GM18498 (cell line): Measurements from ENCODE around the gene INF2.
"Not testable (repeated sequence)": the region's sequence is repeated elsewhere in the genome, so short reads cannot be mapped to it uniquely, and the experiment has no call there.

Source experiments
- ATAC-seq: cut with Tn5 transposase; IDR thresholded peaks from one replicate; pipeline ENCODE4 v1.9.1; 2021; ENCODE audit warnings: mild to moderate bottlenecking, moderate library complexity; ENCODE audit not compliant: unreplicated experiment

The INF2 gene

GRCh38 chr14:104656014-104656714 is 33.3 kb upstream of the INF2 start:
- no peak for ATAC-seq

- peak; percentile 49 for ATAC-seq
These were observed 32.3 kb upstream of the INF2 start for GRCh38 chr14:104657101-104657524.

- no peak for ATAC-seq
These were observed 31.7 kb upstream of the INF2 start for GRCh38 chr14:104657563-104658324.

- ATAC-seq = no peak
These were observed 31.1 kb upstream of the INF2 start for GRCh38 chr14:104658325-104658712.

- no peak for ATAC-seq
These were observed 30.3 kb upstream of the INF2 start for GRCh38 chr14:104659146-104659545.

- no peak for ATAC-seq
These were observed 29.5 kb upstream of the INF2 start for GRCh38 chr14:104659764-104660523.

- peak; percentile 46 for ATAC-seq
These were observed 28.8 kb upstream of the INF2 start for GRCh38 chr14:104660597-104660996.

- no peak for ATAC-seq
These were observed 28.3 kb upstream of the INF2 start for GRCh38 chr14:104661086-104661485.

- ATAC-seq = not testable (repeated sequence)
These were observed 27.8 kb upstream of the INF2 start for GRCh38 chr14:104661528-104662157.

- ATAC-seq = not testable (repeated sequence)
These were observed 26.9 kb upstream of the INF2 start for GRCh38 chr14:104662472-104662871.

GRCh38 chr14:104664107-104664506 is 25.3 kb upstream of the INF2 start:
- ATAC-seq = no peak

- no peak for ATAC-seq
These were observed 24.8 kb upstream of the INF2 start for GRCh38 chr14:104664588-104664987.

- ATAC-seq = no peak
These were observed 24.2 kb upstream of the INF2 start for GRCh38 chr14:104665114-104665656.

GRCh38 chr14:104665657-104666522 is 23.5 kb upstream of the INF2 start:
- ATAC-seq = no peak

- ATAC-seq = not testable (repeated sequence)
These were observed 22.9 kb upstream of the INF2 start for GRCh38 chr14:104666523-104666895.

- ATAC-seq = no peak
These were observed 22.4 kb upstream of the INF2 start for GRCh38 chr14:104666981-104667380.

- no peak for ATAC-seq
These were observed 19.7 kb upstream of the INF2 start for GRCh38 chr14:104669697-104670096.

- ATAC-seq = not testable (repeated sequence)
These were observed 18.0 kb upstream of the INF2 start for GRCh38 chr14:104671330-104671977.

GRCh38 chr14:104672119-104672518 is 17.3 kb upstream of the INF2 start:
- ATAC-seq = not testable (repeated sequence)
